ENCODE measurements around the gene BLOC1S3.

Gene BLOC1S3

GRCh38 chr19:45145270-45146189 is 33.1 kb upstream of the BLOC1S3 start:
- FAIRE-seq (no peak), DNase-seq (ENCODE audit: extremely low spot score, insufficient read length, low read depth) (no peak)

GRCh38 chr19:45146251-45146650 is 32.3 kb upstream of the BLOC1S3 start:
- DNase-seq (ENCODE audit: extremely low spot score, insufficient read length, low read depth) (no peak), FAIRE-seq (no peak)

GRCh38 chr19:45146741-45147205 is 31.8 kb upstream of the BLOC1S3 start:
- FAIRE-seq (no peak), DNase-seq (ENCODE audit: extremely low spot score, insufficient read length, low read depth) (no peak)

- no peak for FAIRE-seq
- DNase-seq (ENCODE audit: extremely low spot score, insufficient read length, low read depth) = no peak
Observed at GRCh38 chr19:45147835-45148676, 30.5 kb upstream of the BLOC1S3 start.

- no peak for FAIRE-seq
- DNase-seq (ENCODE audit: extremely low spot score, insufficient read length, low read depth) = no peak
Observed at GRCh38 chr19:45149129-45149528, 29.5 kb upstream of the BLOC1S3 start.

GRCh38 chr19:45150180-45150579 is 28.4 kb upstream of the BLOC1S3 start:
- DNase-seq (ENCODE audit: extremely low spot score, insufficient read length, low read depth) = no peak
- no peak for FAIRE-seq

- FAIRE-seq = no peak
- no peak for DNase-seq (ENCODE audit: extremely low spot score, insufficient read length, low read depth)
Observed at GRCh38 chr19:45150751-45151281, 27.8 kb upstream of the BLOC1S3 start.

GRCh38 chr19:45151320-45151719 is 27.3 kb upstream of the BLOC1S3 start:
- no peak for FAIRE-seq
- DNase-seq (ENCODE audit: extremely low spot score, insufficient read length, low read depth) = no peak

GRCh38 chr19:45151821-45152503 is 26.6 kb upstream of the BLOC1S3 start:
- DNase-seq (ENCODE audit: extremely low spot score, insufficient read length, low read depth) (no peak), FAIRE-seq (no peak)

GRCh38 chr19:45152504-45153338 is 25.9 kb upstream of the BLOC1S3 start:
- DNase-seq (ENCODE audit: extremely low spot score, insufficient read length, low read depth) (no peak), FAIRE-seq (peak; percentile 78)

GRCh38 chr19:45153339-45154063 is 25.1 kb upstream of the BLOC1S3 start:
- FAIRE-seq = no peak
- no peak for DNase-seq (ENCODE audit: extremely low spot score, insufficient read length, low read depth)

- FAIRE-seq = no peak
- DNase-seq (ENCODE audit: extremely low spot score, insufficient read length, low read depth) = no peak
Observed at GRCh38 chr19:45154064-45154827, 24.3 kb upstream of the BLOC1S3 start.

- no peak for DNase-seq (ENCODE audit: extremely low spot score, insufficient read length, low read depth)
- no peak for FAIRE-seq
Observed at GRCh38 chr19:45156011-45156630, 22.5 kb upstream of the BLOC1S3 start.

- FAIRE-seq (no peak), DNase-seq (ENCODE audit: extremely low spot score, insufficient read length, low read depth) (no peak)
Observed at GRCh38 chr19:45156751-45157150, 21.8 kb upstream of the BLOC1S3 start.

- DNase-seq (ENCODE audit: extremely low spot score, insufficient read length, low read depth) (no peak), FAIRE-seq (no peak)
Observed at GRCh38 chr19:45158503-45159209, 19.9 kb upstream of the BLOC1S3 start.

- no peak for FAIRE-seq
- DNase-seq (ENCODE audit: extremely low spot score, insufficient read length, low read depth) = no peak
Observed at GRCh38 chr19:45159210-45159970, 19.2 kb upstream of the BLOC1S3 start.
